Endothelial cell of umbilical vein (primary cell): ENCODE measurements around the gene HPGD. TPM values are rescaled to one million over a fixed set of nuclear protein-coding genes. Genes with fewer than 3 reads are reported as not detected.

Source experiments
- BruUV-seq: library from RNA; stranded (reverse); fragments of 400-500 nt; replicated peaks from 2 replicates; lab custom pipeline; 2021; lab: Mats Ljungman, UMichigan
- CTCF ChIA-PET: fragments of 300-600, 350-600 bp; sonication (Branson Sonifier 250); formaldehyde crosslinking; loops from one replicate; lab custom pipeline; 2021; ENCODE audit warnings: antibody characterized with exemption, inconsistent platforms; lab: Charles Lee
- POLR2A ChIA-PET: fragments of 300-600, 350-600 bp; sonication (Branson Sonifier 250); formaldehyde crosslinking; loops from one replicate; lab custom pipeline; 2021; ENCODE audit warnings: antibody characterized with exemption, inconsistent platforms; lab: Charles Lee
- DNase-seq: peaks from one replicate; pipeline ENCODE4 v3.0.0-alpha.2; 2011; ENCODE audit warnings: low read depth, low spot score
- FAIRE-seq: peaks from 2 replicates; lab custom pipeline; 2011; peaks lifted over from hg19 to GRCh38; lab: Jason Lieb, UNC
- H2AFZ ChIP-seq: 2 replicates; pipeline ENCODE4 v1.6.0; 2012; ENCODE audit warnings: low read depth, low read length, control low read depth, inconsistent platforms
- H3K27ac ChIP-seq: 2 replicates; pipeline ENCODE4 v1.5.1; 2011; ENCODE audit warnings: low read depth, mild to moderate bottlenecking, control low read depth, low read length, moderate library complexity; ENCODE audit not compliant: insufficient read depth
- H3K27me3 ChIP-seq, 2 experiments: 2 replicates each; pipeline versions ENCODE4 v1.6.0 to v1.6.1; 2011; ENCODE audit warnings: low read length in 2 of 2, mixed read lengths in 1 of 2; ENCODE audit not compliant: control insufficient read depth in 2 of 2, insufficient read depth in 2 of 2
- H3K36me3 ChIP-seq, 2 experiments: 2 replicates in 1 of 2; 3 replicates in 1 of 2; pipeline ENCODE4 v1.5.1; 2011; ENCODE audit warnings: low read length in 2 of 2, mild to moderate bottlenecking in 1 of 2, moderate library complexity in 1 of 2; ENCODE audit not compliant: control insufficient read depth in 2 of 2, insufficient read depth in 2 of 2; ENCODE audit errors: extremely low read depth in 1 of 2
- H3K4me1 ChIP-seq: 3 replicates; pipeline ENCODE4 v1.5.1; 2011; ENCODE audit warnings: mild to moderate bottlenecking, low read length; ENCODE audit not compliant: control insufficient read depth, insufficient read depth; ENCODE audit errors: extremely low read depth
- H3K4me2 ChIP-seq: 2 replicates; pipeline ENCODE4 v1.6.1; 2011; ENCODE audit warnings: low read length, control low read depth, mixed read lengths; ENCODE audit not compliant: insufficient read depth
- H3K4me3 ChIP-seq, 3 experiments: fragments of 200-600 bp in 1 of 3; sonication (generic), shearing (Covaris generic) in 1 of 3; replicated peaks in 1 of 3; 2 replicates each; pipeline ENCODE4 v1.5.1; 2011 to 2016; ENCODE audit warnings: control low read depth in 3 of 3, low read length in 3 of 3, mild to moderate bottlenecking in 2 of 3, inconsistent platforms in 1 of 3, low read depth in 1 of 3, moderate library complexity in 1 of 3; ENCODE audit not compliant: insufficient read depth in 1 of 3
- H3K79me2 ChIP-seq: 2 replicates; pipeline ENCODE4 v1.6.0; 2012; ENCODE audit warnings: low read length, inconsistent platforms; ENCODE audit not compliant: control insufficient read depth, insufficient read depth
- H3K9ac ChIP-seq: replicated peaks from 2 replicates; pipeline ENCODE3; 2011; ENCODE audit warnings: low read length, control low read depth; ENCODE audit not compliant: insufficient read depth; ENCODE audit errors: extremely low read depth
- H3K9me1 ChIP-seq: replicated peaks from 3 replicates; pipeline ENCODE4 v1.6.0; 2011; ENCODE audit warnings: mild to moderate bottlenecking, low read length; ENCODE audit not compliant: control insufficient read depth, insufficient read depth; ENCODE audit errors: extremely low read depth
- H3K9me3 ChIP-seq: replicated peaks from 2 replicates; pipeline ENCODE4 v1.5.1; 2012; ENCODE audit warnings: low read length, inconsistent platforms; ENCODE audit not compliant: control insufficient read depth, insufficient read depth
- H4K20me1 ChIP-seq: replicated peaks from 2 replicates; pipeline ENCODE3; 2011; ENCODE audit warnings: mild to moderate bottlenecking, low read length; ENCODE audit not compliant: control insufficient read depth, insufficient read depth; ENCODE audit errors: extremely low read depth
- CTCF ChIP-seq, 2 donors: IDR thresholded peaks; 1 replicate in 1 of 2; 2 replicates in 1 of 2; pipeline ENCODE4 v1.5.1; 2011; ENCODE audit warnings: low read length in 2 of 2, mild to moderate bottlenecking in 2 of 2, moderate library complexity in 2 of 2, control low read depth in 1 of 2, inconsistent platforms in 1 of 2, low read depth in 1 of 2; ENCODE audit not compliant: insufficient read depth in 1 of 2; ENCODE audit errors: extremely low read depth in 1 of 2
- GATA2 ChIP-seq: IDR thresholded peaks from 2 replicates; pipeline ENCODE4 v1.7.0; 2011; ENCODE audit warnings: low read depth, mild to moderate bottlenecking, moderate library complexity, mixed read lengths, low read length; ENCODE audit not compliant: insufficient read length, insufficient read depth
- JUN ChIP-seq: IDR thresholded peaks from 2 replicates; pipeline ENCODE4 v1.6.1; 2011; ENCODE audit warnings: borderline replicate concordance, low read depth; ENCODE audit not compliant: insufficient read length, insufficient read depth
- MAX ChIP-seq: IDR thresholded peaks from 2 replicates; pipeline ENCODE4 v1.6.1; 2011; ENCODE audit not compliant: insufficient read depth, insufficient read length
- POLR2A ChIP-seq: IDR thresholded peaks from 2 replicates; pipeline ENCODE4 v1.6.1; 2012; ENCODE audit warnings: low read depth, mild to moderate bottlenecking, control low read depth, low read length
- dilution Hi-C: fragments of 300-500 bp; cut with MboI; formaldehyde crosslinking; loops from one replicate; pipeline ENCODE4 v1.15.0; 2019; ENCODE audit warnings: low sequenced_read_pairs; ENCODE audit not compliant: extremely low pct_ligation_motif_present
- intact Hi-C: fragments of 100-400 bp; cut with micrococcal nuclease; formaldehyde crosslinking; loops from one replicate; pipeline ENCODE4 v1.10.0; 2022
- polyA plus RNA-seq, 4 experiments: library from polyadenylated mRNA; depleted of rRNA in 3 of 4; stranded (reverse) in 3 of 4; unstranded in 1 of 4; fragments of >200 nt; gene quantifications; 2 replicates each; pipeline versions ENCODE4 v1.2.1 to v1.2.3, GENCODE V29; 2011 to 2012; ENCODE audit warnings: missing spikeins in 1 of 4
- total RNA-seq: library from RNA; stranded (reverse); gene quantifications from 2 replicates; pipeline ENCODE4 v1.2.3, GENCODE V29; 2021

Gene HPGD
- total and polyA plus RNA-seq, 2 donors (not counting 3 experiments of a cell fraction or from before 2014, with no cell fraction given), result not detected

DNA sequence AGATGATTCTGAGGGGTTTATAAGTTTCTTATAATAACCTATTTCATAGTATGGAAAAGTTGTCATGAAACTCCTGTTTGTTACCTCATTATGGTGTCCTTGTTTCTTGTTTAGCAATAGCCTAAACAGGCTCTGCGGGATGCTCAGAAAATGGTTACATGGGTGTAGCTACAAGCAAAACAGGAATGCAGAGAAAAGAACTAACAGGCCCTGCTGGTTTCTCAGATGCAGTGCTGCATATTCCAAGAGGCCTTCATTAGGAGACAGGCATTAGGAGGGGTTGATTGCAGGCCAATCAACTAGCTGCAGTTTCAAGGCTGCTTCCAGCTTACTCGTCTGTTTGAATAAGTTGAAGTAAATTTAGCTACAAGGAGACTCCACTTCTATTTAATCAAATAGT, 37.6 kb upstream of the HPGD start:
- Histone ChIP-seq H3K9me1 (no peaks in the 10 kb centered on the region), H3K9ac (no peak overlapping the region), H3K9me3 (no peaks in the 10 kb centered on the region), H3K79me2 (no peaks in the 10 kb centered on the region), H3K4me3 (no peak overlapping the region), H3K4me2 (no peak overlapping the region), H3K27me3 (no peaks in the 10 kb centered on the region), H3K4me1 (no peaks in the 10 kb centered on the region), H2AFZ (no peak overlapping the region), H4K20me1 (no peaks in the 10 kb centered on the region), H3K36me3 (no peaks in the 10 kb centered on the region), H3K27ac (no peak overlapping the region)
- BruUV-seq, result no TSS peak
- TF ChIP-seq CTCF (IDR thresholded peaks at IDR 0.05; ENCODE audit: extremely low read depth in 1 of 2, insufficient read depth in 1 of 2, low read depth in 1 of 2, low read length in 2 of 2) (no peak), JUN (no peak), GATA2 (no peak), MAX (no peak), POLR2A (no peak)
- dilution Hi-C loops (no loop called here), intact Hi-C loops (no loop called here)
- no peak for FAIRE-seq
- CTCF ChIA-PET, result no interaction called here
- POLR2A ChIA-PET, result no interaction called here
- no peak for DNase-seq
